H9 (cell line): ENCODE data around the gene WDR91. TPM values are rescaled to one million over a fixed set of nuclear protein-coding genes. Genes with fewer than 3 reads are reported as not detected.

Experiments used
- DNase-seq: peaks from one replicate; pipeline ENCODE4 v3.0.0-alpha.2; 2017
- H2AFZ ChIP-seq: one replicate; pipeline ENCODE4 v1.6.1; 2013; ENCODE audit warnings: mild to moderate bottlenecking, low read length, control low read depth, moderate library complexity
- H2AK5ac ChIP-seq: 2 replicates; pipeline ENCODE4 v1.6.1; 2013; ENCODE audit warnings: low read length, control low read depth, mixed read lengths; ENCODE audit not compliant: insufficient read length
- H2BK120ac ChIP-seq: one replicate; pipeline ENCODE4 v1.6.1; 2013; ENCODE audit warnings: low read depth, mild to moderate bottlenecking, low read length, control low read depth, inconsistent platforms; ENCODE audit not compliant: poor library complexity, severe bottlenecking
- H2BK12ac ChIP-seq: 2 replicates; pipeline ENCODE4 v1.6.1; 2013; ENCODE audit warnings: low read length, control low read depth, mixed read lengths, low read depth; ENCODE audit not compliant: insufficient read length
- H2BK15ac ChIP-seq: 2 replicates; pipeline ENCODE4 v1.6.1; 2013; ENCODE audit warnings: low read depth, low read length, control low read depth
- H2BK20ac ChIP-seq: one replicate; pipeline ENCODE4 v1.6.1; 2013; ENCODE audit warnings: low read depth, mild to moderate bottlenecking, low read length, control low read depth, inconsistent platforms; ENCODE audit not compliant: poor library complexity, severe bottlenecking
- H2BK5ac ChIP-seq: 2 replicates; pipeline ENCODE4 v1.6.1; 2013; ENCODE audit warnings: low read length, control low read depth, mixed read lengths; ENCODE audit not compliant: insufficient read length
- H3K14ac ChIP-seq: 2 replicates; pipeline ENCODE4 v1.6.1; 2013; ENCODE audit warnings: low read length, control low read depth; ENCODE audit not compliant: insufficient read depth
- H3K18ac ChIP-seq: 2 replicates; pipeline ENCODE4 v1.6.1; 2013; ENCODE audit warnings: low read depth, mild to moderate bottlenecking, mixed read lengths, low read length, control low read depth; ENCODE audit not compliant: insufficient read length
- H3K23ac ChIP-seq: 2 replicates; pipeline ENCODE4 v1.6.1; 2013; ENCODE audit warnings: low read length, control low read depth, mixed read lengths, low read depth; ENCODE audit not compliant: insufficient read length
- H3K23me2 ChIP-seq: 2 replicates; pipeline ENCODE4 v1.6.1; 2013; ENCODE audit warnings: low read depth, mild to moderate bottlenecking, mixed read lengths, low read length, control low read depth; ENCODE audit not compliant: insufficient read length, poor library complexity, severe bottlenecking
- H3K27ac ChIP-seq: 2 replicates; pipeline ENCODE4 v1.5.1; 2013; ENCODE audit warnings: low read length, control low read depth, mixed read lengths, low read depth; ENCODE audit not compliant: insufficient read length
- H3K27me3 ChIP-seq: 2 replicates; pipeline ENCODE4 v1.6.1; 2013; ENCODE audit warnings: low read length, control low read depth, inconsistent platforms; ENCODE audit not compliant: insufficient read depth
- H3K4ac ChIP-seq: 2 replicates; pipeline ENCODE4 v1.6.1; 2013; ENCODE audit warnings: low read depth, mild to moderate bottlenecking, control low read depth, inconsistent platforms, low read length, moderate library complexity
- H3K4me1 ChIP-seq: 2 replicates; pipeline ENCODE4 v1.6.1; 2013; ENCODE audit warnings: low read length, control low read depth, inconsistent platforms; ENCODE audit not compliant: insufficient read depth
- H3K4me2 ChIP-seq: 2 replicates; pipeline ENCODE4 v1.6.1; 2013; ENCODE audit warnings: low read length, control low read depth, mixed read lengths; ENCODE audit not compliant: insufficient read length, insufficient read depth
- H3K56ac ChIP-seq: 2 replicates; pipeline ENCODE4 v1.6.1; 2013; ENCODE audit warnings: low read depth, mild to moderate bottlenecking, mixed read lengths, low read length, control low read depth; ENCODE audit not compliant: insufficient read length
- H3K79me1 ChIP-seq: 2 replicates; pipeline ENCODE4 v1.6.1; 2013; ENCODE audit warnings: low read depth, mild to moderate bottlenecking, moderate library complexity, low read length, control low read depth, inconsistent platforms; ENCODE audit not compliant: insufficient read depth, poor library complexity, severe bottlenecking
- H3K79me2 ChIP-seq: 2 replicates; pipeline ENCODE4 v1.6.1; 2013; ENCODE audit warnings: low read length, control low read depth, inconsistent platforms; ENCODE audit not compliant: insufficient read depth
- H3K9ac ChIP-seq: 2 replicates; pipeline ENCODE4 v1.6.1; 2013; ENCODE audit warnings: low read length, control low read depth, mixed read lengths; ENCODE audit not compliant: insufficient read length; ENCODE audit errors: extremely low read depth
- H3K9me3 ChIP-seq: one replicate; pipeline ENCODE4 v1.6.1; 2013; ENCODE audit warnings: low read depth, low read length, inconsistent platforms; ENCODE audit not compliant: control insufficient read depth
- H3T11ph ChIP-seq: one replicate; pipeline ENCODE4 v1.6.1; 2013; ENCODE audit warnings: mild to moderate bottlenecking, low read length, control low read depth, inconsistent platforms
- H4K20me1 ChIP-seq: one replicate; pipeline ENCODE4 v1.6.1; 2013; ENCODE audit not compliant: control insufficient read depth, insufficient read length, insufficient read depth
- H4K5ac ChIP-seq: 2 replicates; pipeline ENCODE4 v1.6.1; 2013; ENCODE audit warnings: low read depth, mild to moderate bottlenecking, mixed read lengths, low read length, control low read depth; ENCODE audit not compliant: insufficient read length
- H4K8ac ChIP-seq: replicated peaks from 2 replicates; pipeline ENCODE4 v1.6.1; 2013; ENCODE audit warnings: low read length, control low read depth, mixed read lengths, low read depth; ENCODE audit not compliant: insufficient read length
- H4K91ac ChIP-seq: 2 replicates; pipeline ENCODE4 v1.6.1; 2013; ENCODE audit warnings: low read depth, mild to moderate bottlenecking, moderate library complexity, mixed read lengths, low read length, control low read depth; ENCODE audit not compliant: insufficient read length
- H3K27ac Mint-ChIP-seq, 3 experiments: 2 replicates in 2 of 3; 3 replicates in 1 of 3; pipeline ENCODE4 v1.8.0; 2020 to 2021; ENCODE audit warnings: mixed read lengths in 3 of 3, mild to moderate bottlenecking in 1 of 3, moderate library complexity in 1 of 3
- H3K27me3 Mint-ChIP-seq: 2 replicates; pipeline ENCODE4 v1.8.0; 2021; ENCODE audit warnings: low read depth, mild to moderate bottlenecking, moderate library complexity, mixed read lengths
- H3K36me3 Mint-ChIP-seq, 3 experiments: 2 replicates in 2 of 3; 3 replicates in 1 of 3; pipeline ENCODE4 v1.8.0; 2020 to 2021; ENCODE audit warnings: low read depth in 3 of 3, mixed read lengths in 3 of 3; ENCODE audit not compliant: insufficient read depth in 1 of 3
- H3K4me1 Mint-ChIP-seq, 2 experiments: 2 replicates each; pipeline ENCODE4 v1.8.0; 2020; ENCODE audit warnings: mixed read lengths in 2 of 2
- H3K4me3 Mint-ChIP-seq, 2 experiments: 2 replicates in 1 of 2; 3 replicates in 1 of 2; pipeline ENCODE4 v1.8.0; 2020 to 2021; ENCODE audit warnings: mild to moderate bottlenecking in 2 of 2, mixed read lengths in 2 of 2, moderate library complexity in 1 of 2
- H3K9me3 Mint-ChIP-seq, 2 experiments: 2 replicates in 1 of 2; 3 replicates in 1 of 2; pipeline ENCODE4 v1.8.0; 2020; ENCODE audit warnings: mild to moderate bottlenecking in 2 of 2, mixed read lengths in 2 of 2, moderate library complexity in 1 of 2
- WGBS: extraction: QIAGEN DNeasy Blood & Tissue Kit; methylation state at CpG from one replicate; pipeline ENCODE4 v1.1.7; 2013; ENCODE audit warnings: missing lambda C conversion rate, low lambda C conversion rate, mixed read lengths; ENCODE audit not compliant: insufficient read length; ENCODE audit errors: extremely low coverage; 5-methylcytosine and 5-hydroxymethylcytosine counted together
- total RNA-seq: library from RNA; stranded (reverse); gene quantifications from 2 replicates; pipeline ENCODE4 v1.2.1, GENCODE V29; 2021
- TF ChIP-seq, protein P1 (sequence below): fragments of 200-600 bp; sonication (generic); conservative IDR thresholded peaks from 3 replicates; pipeline ENCODE4 v1.8.0; 2021; ENCODE audit warnings: antibody characterized with exemption, mild to moderate bottlenecking

The WDR91 gene
- total RNA-seq, 1 experiment from 2014 or later = 9.4 TPM

DNA sequence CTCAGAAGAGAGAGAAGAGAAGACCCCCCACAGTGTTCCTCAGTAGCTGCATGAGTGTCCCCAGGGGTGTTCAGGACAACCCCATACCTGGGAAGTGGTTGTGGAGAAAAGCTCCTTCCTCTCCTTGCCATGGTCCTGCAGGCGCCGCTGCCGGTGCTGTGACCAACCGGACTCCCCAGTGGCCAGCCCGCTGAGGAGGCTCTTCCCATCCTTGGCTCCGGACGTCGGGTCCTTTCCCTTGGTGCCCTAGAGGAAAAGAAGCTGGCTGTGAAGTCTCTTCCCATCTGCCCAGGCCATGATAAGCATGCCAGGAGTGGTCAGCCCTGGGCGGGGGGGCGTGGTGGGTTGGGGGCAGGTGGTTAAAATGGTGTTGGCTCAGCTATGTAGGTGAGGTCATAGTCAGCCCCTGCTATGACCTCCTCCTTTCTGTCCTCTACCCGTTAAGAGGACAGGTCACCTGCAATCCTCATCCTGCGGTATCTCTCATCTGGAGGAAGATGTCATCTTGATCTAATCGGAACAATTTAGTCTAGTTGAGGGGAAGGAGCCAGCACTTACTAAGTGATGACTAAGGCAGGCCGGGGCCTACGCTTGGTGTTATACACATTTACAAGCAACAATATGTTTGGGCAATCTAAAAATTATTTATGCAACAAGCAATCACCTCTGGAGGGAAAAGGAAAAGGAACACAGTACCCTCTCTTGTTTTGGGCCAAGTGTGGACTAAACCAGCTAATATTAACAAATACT lies 13.2 kb downstream of the WDR91 start:
- H4K5ac ChIP-seq = no peak overlapping the region
- H3K79me1 ChIP-seq = no peaks in the 10 kb centered on the region
- no peak overlapping the region for H2BK120ac ChIP-seq
- no peak overlapping the region for H2BK12ac ChIP-seq
- no peak overlapping the region for H3K14ac ChIP-seq
- H3K23me2 ChIP-seq = no peaks in the 10 kb centered on the region
- no peaks in the 10 kb centered on the region for H4K20me1 ChIP-seq
- Mint-ChIP-seq H3K4me3 (no peak overlapping the region), H3K36me3 (peaks cover 9 to 34% (median 13%) of the 10 kb centered on the region in 3 experiments), H3K27ac (peak overlapping the region in 1 of 3 experiments; percentile 23; a peak in 1 of 7 replicates), H3K27me3 (no peaks in the 10 kb centered on the region), H3K4me1 (peaks cover 0 to 5% of the 10 kb centered on the region in 2 experiments; a peak in 3 of 4 replicates), H3K9me3 (no peaks in the 10 kb centered on the region)
- no peaks in the 10 kb centered on the region for H3K9me3 ChIP-seq
- H3K4me1 ChIP-seq = no peaks in the 10 kb centered on the region
- H3K9ac ChIP-seq = no peak overlapping the region
- H4K91ac ChIP-seq = no peak overlapping the region
- no peak overlapping the region for H2BK20ac ChIP-seq
- no peaks in the 10 kb centered on the region for H3K27me3 ChIP-seq
- no CpG with 5 or more reads among the region's 15 CpGs for WGBS
- no peak overlapping the region for H3K27ac ChIP-seq
- H3T11ph ChIP-seq = no peak overlapping the region
- no peak overlapping the region for H4K8ac ChIP-seq
- DNase-seq = no peak
- H3K4ac ChIP-seq = no peak overlapping the region
- H2AK5ac ChIP-seq = no peak overlapping the region
- TF ChIP-seq, protein P1, sequence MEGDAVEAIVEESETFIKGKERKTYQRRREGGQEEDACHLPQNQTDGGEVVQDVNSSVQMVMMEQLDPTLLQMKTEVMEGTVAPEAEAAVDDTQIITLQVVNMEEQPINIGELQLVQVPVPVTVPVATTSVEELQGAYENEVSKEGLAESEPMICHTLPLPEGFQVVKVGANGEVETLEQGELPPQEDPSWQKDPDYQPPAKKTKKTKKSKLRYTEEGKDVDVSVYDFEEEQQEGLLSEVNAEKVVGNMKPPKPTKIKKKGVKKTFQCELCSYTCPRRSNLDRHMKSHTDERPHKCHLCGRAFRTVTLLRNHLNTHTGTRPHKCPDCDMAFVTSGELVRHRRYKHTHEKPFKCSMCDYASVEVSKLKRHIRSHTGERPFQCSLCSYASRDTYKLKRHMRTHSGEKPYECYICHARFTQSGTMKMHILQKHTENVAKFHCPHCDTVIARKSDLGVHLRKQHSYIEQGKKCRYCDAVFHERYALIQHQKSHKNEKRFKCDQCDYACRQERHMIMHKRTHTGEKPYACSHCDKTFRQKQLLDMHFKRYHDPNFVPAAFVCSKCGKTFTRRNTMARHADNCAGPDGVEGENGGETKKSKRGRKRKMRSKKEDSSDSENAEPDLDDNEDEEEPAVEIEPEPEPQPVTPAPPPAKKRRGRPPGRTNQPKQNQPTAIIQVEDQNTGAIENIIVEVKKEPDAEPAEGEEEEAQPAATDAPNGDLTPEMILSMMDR = no peak
- H3K23ac ChIP-seq = no peak overlapping the region
- H3K18ac ChIP-seq = no peak overlapping the region
- H2BK5ac ChIP-seq = no peak overlapping the region
- no peak overlapping the region for H2AFZ ChIP-seq
- no peak overlapping the region for H2BK15ac ChIP-seq
- no peak overlapping the region for H3K56ac ChIP-seq
- H3K4me2 ChIP-seq = no peak overlapping the region
- no peaks in the 10 kb centered on the region for H3K79me2 ChIP-seq
